GM19397 (cell line): ENCODE results near the gene ALK.

Experiments used
- ATAC-seq: cut with Tn5 transposase; IDR thresholded peaks from one replicate; pipeline ENCODE4 v1.9.1; 2021; ENCODE audit warnings: mild to moderate bottlenecking, moderate library complexity; ENCODE audit not compliant: unreplicated experiment

ALK gene

GRCh38 chr2:29241955-29242565, 679.3 kb downstream of the ALK start:
- no peak for ATAC-seq

- no peak for ATAC-seq
Measured at GRCh38 chr2:29241341-29241740, 680.0 kb downstream of the ALK start.

- no peak for ATAC-seq
Measured at GRCh38 chr2:29240601-29241000, 680.8 kb downstream of the ALK start.

- ATAC-seq = no peak
Measured at GRCh38 chr2:29239209-29239960, 682.0 kb downstream of the ALK start.

- ATAC-seq = no peak
Measured at GRCh38 chr2:29238497-29238896, 682.9 kb downstream of the ALK start.

- ATAC-seq = no peak
Measured at GRCh38 chr2:29236074-29236473, 685.3 kb downstream of the ALK start.

GRCh38 chr2:29235411-29235810, 686.0 kb downstream of the ALK start:
- ATAC-seq = no peak

GRCh38 chr2:29233428-29233827, 688.0 kb downstream of the ALK start:
- ATAC-seq = no peak

GRCh38 chr2:29232041-29232440, 689.3 kb downstream of the ALK start:
- no peak for ATAC-seq

- ATAC-seq = no peak
Measured at GRCh38 chr2:29229640-29230039, 691.7 kb downstream of the ALK start.

- ATAC-seq = no peak
Measured at GRCh38 chr2:29228947-29229346, 692.4 kb downstream of the ALK start.

- no peak for ATAC-seq
Measured at GRCh38 chr2:29227935-29228675, 693.3 kb downstream of the ALK start.

- no peak for ATAC-seq
Measured at GRCh38 chr2:29226808-29227207, 694.6 kb downstream of the ALK start.

- ATAC-seq = no peak
Measured at GRCh38 chr2:29226375-29226774, 695.0 kb downstream of the ALK start.

GRCh38 chr2:29225814-29226213, 695.6 kb downstream of the ALK start:
- ATAC-seq = no peak

- no peak for ATAC-seq
Measured at GRCh38 chr2:29224693-29225551, 696.5 kb downstream of the ALK start.

- ATAC-seq = no peak
Measured at GRCh38 chr2:29223851-29224692, 697.3 kb downstream of the ALK start.

- no peak for ATAC-seq
Measured at GRCh38 chr2:29223257-29223656, 698.1 kb downstream of the ALK start.

- ATAC-seq = no peak
Measured at GRCh38 chr2:29222381-29223179, 698.8 kb downstream of the ALK start.
